SK-N-SH (cell line): ENCODE data around the gene DAGLA.

Experiments used
- CTCF ChIP-seq: fragments of 200-600 bp; sonication (generic); IDR thresholded peaks from 2 replicates; pipeline ENCODE4 v1.6.1; 2017; ENCODE audit warnings: antibody characterized with exemption, mild to moderate bottlenecking, moderate library complexity
- SIN3A ChIP-seq: IDR thresholded peaks from 2 replicates; pipeline ENCODE4 v1.6.1; 2012; ENCODE audit warnings: low read depth, mild to moderate bottlenecking, low read length, moderate library complexity, borderline replicate concordance

DNA sequence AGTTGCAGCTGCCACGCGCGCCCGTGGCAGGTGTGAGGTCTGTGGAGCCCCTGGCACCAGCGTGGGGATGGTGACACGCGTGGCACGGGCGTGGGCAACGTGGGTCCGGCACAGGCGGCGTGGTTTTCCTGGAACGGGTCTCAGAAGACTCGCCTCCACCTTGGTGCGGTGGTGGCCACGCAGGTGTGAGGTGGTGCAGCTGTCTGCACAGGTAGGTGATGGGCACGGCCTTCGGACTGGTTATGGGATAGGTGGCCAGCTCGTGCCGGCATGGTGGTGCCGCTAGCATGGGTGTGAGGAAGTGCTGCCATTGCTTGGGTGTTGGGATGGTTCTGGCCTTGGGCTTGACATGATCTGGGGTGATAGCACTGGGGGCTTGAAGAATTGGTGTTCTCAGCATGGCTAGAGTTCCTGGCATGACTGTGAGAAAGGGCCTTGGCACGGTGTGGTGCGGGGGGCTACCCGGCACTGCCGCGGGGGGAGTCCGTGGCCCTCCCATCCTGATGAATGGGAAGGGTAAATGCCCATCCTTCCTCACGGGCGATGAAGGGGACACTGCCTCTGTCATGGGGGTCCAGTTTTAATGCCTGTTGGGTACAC lies 531 bp downstream of the DAGLA start:
- TF ChIP-seq CTCF (no peak), SIN3A (no peak)
